Mesothelial cell of epicardium (in vitro differentiated cells): ENCODE results near the gene ANKRD62. TPM values are rescaled to one million over a fixed set of nuclear protein-coding genes. Genes with fewer than 3 reads are reported as not detected.
"Not testable (repeated sequence)": the region's sequence is repeated elsewhere in the genome, so short reads cannot be mapped to it uniquely, and the experiment has no call there.

Experiments
- DNase-seq, 2 experiments: peaks; one replicate each; pipeline ENCODE4 v3.0.0; 2021; ENCODE audit warnings: low spot score in 2 of 2; ENCODE audit not compliant: unreplicated experiment in 2 of 2
- H3K27ac Mint-ChIP-seq: 2 replicates; pipeline ENCODE4 v1.8.0; 2021; ENCODE audit warnings: mixed read lengths
- H3K27me3 Mint-ChIP-seq: 2 replicates; pipeline ENCODE4 v1.8.0; 2021; ENCODE audit warnings: low read depth, mixed read lengths
- H3K36me3 Mint-ChIP-seq: 2 replicates; pipeline ENCODE4 v1.8.0; 2021; ENCODE audit warnings: mixed read lengths
- H3K4me1 Mint-ChIP-seq: 2 replicates; pipeline ENCODE4 v1.8.0; 2021; ENCODE audit warnings: mixed read lengths
- H3K4me3 Mint-ChIP-seq: 2 replicates; pipeline ENCODE4 v1.8.0; 2021; ENCODE audit warnings: mild to moderate bottlenecking, moderate library complexity, mixed read lengths
- H3K9me3 Mint-ChIP-seq: 2 replicates; pipeline ENCODE4 v1.8.0; 2021; ENCODE audit warnings: mixed read lengths
- CTCF ChIP-seq: fragments of 200-600 bp; sonication (generic); IDR thresholded peaks from one replicate; pipeline ENCODE4 v1.5.0; 2021; ENCODE audit warnings: antibody characterized with exemption; ENCODE audit not compliant: unreplicated experiment
- total RNA-seq: library from RNA; stranded (reverse); gene quantifications from 3 replicates; pipeline ENCODE4 v1.2.1, GENCODE V29; 2021

Gene ANKRD62
- total RNA-seq, 1 donor from 2014 or later, result not detected

- Mint-ChIP-seq H3K4me3 (no peak overlapping the region), H3K36me3 (no peaks in the 10 kb centered on the region), H3K27ac (no peak overlapping the region), H3K4me1 (peaks cover 2% of the 10 kb centered on the region), H3K9me3 (no peaks in the 10 kb centered on the region), H3K27me3 (peaks cover 2% of the 10 kb centered on the region)
- DNase-seq, result no peak
- TF ChIP-seq CTCF, result no peak
Measured at GRCh38 chr18:12067671-12068070, 26.0 kb upstream of the ANKRD62 start.

GRCh38 chr18:12068316-12068949, 25.2 kb upstream of the ANKRD62 start:
- DNase-seq, H3K27ac Mint-ChIP-seq, H3K9me3 Mint-ChIP-seq, H3K4me1 Mint-ChIP-seq, H3K4me3 Mint-ChIP-seq, H3K36me3 Mint-ChIP-seq, H3K27me3 Mint-ChIP-seq: not testable (repeated sequence)

GRCh38 chr18:12068950-12069320, 24.7 kb upstream of the ANKRD62 start:
- Mint-ChIP-seq H3K27ac (no peak overlapping the region), H3K36me3 (no peaks in the 10 kb centered on the region), H3K9me3 (no peaks in the 10 kb centered on the region), H3K4me3 (no peak overlapping the region), H3K27me3 (peaks cover 2% of the 10 kb centered on the region), H3K4me1 (peaks cover 7% of the 10 kb centered on the region)
- DNase-seq, result no peak
- TF ChIP-seq CTCF, result no peak

- peaks cover 12% of the 10 kb centered on the region for H3K4me1 Mint-ChIP-seq
- H3K4me3 Mint-ChIP-seq, H3K27ac Mint-ChIP-seq, H3K36me3 Mint-ChIP-seq, H3K9me3 Mint-ChIP-seq, H3K27me3 Mint-ChIP-seq, DNase-seq: not testable (repeated sequence)
Measured at GRCh38 chr18:12071066-12071465, 22.6 kb upstream of the ANKRD62 start.

- peaks cover 16% of the 10 kb centered on the region for H3K4me1 Mint-ChIP-seq
Measured at GRCh38 chr18:12072996-12073395, 20.6 kb upstream of the ANKRD62 start.

GRCh38 chr18:12074736-12075135, 18.9 kb upstream of the ANKRD62 start:
- Mint-ChIP-seq H3K27me3 (peaks cover 2% of the 10 kb centered on the region), H3K27ac (no peak overlapping the region), H3K36me3 (no peaks in the 10 kb centered on the region), H3K9me3 (no peaks in the 10 kb centered on the region), H3K4me1 (peaks cover 23% of the 10 kb centered on the region), H3K4me3 (peak overlapping the region; percentile 37)
- no peak for DNase-seq
- no peak for TF ChIP-seq CTCF

More at GRCh38 chr18:12072996-12073395, 20.6 kb upstream of the ANKRD62 start:
- TF ChIP-seq CTCF, result no peak
- Mint-ChIP-seq H3K27me3 (peaks cover 2% of the 10 kb centered on the region), H3K27ac (no peak overlapping the region), H3K36me3 (no peaks in the 10 kb centered on the region), H3K4me3 (no peak overlapping the region), H3K9me3 (no peaks in the 10 kb centered on the region)
- no peak for DNase-seq
